ENCODE data around the gene NDUFB5.

GRCh38 chr3:179663093-179663492, 58.5 kb downstream of the NDUFB5 start:
- no peak for TF ChIP-seq POLR2A (IDR thresholded peaks at IDR 0.05; ENCODE audit: borderline replicate concordance, extremely low read depth, insufficient read depth, insufficient read length)
- no peak for TF ChIP-seq CTCF (IDR thresholded peaks at IDR 0.05 in 2 of 3, conservative IDR thresholded peaks at IDR 0.05 in 1 of 3; ENCODE audit: borderline replicate concordance in 1 of 3, insufficient read depth in 1 of 3, low read depth in 2 of 3, low read length in 2 of 3)
- no peak for TF ChIP-seq JUND (IDR thresholded peaks at IDR 0.05)
- no peak for TF ChIP-seq EZH2phosphoT487 (IDR thresholded peaks at IDR 0.05; ENCODE audit: borderline replicate concordance)
- TF ChIP-seq EGR1 (IDR thresholded peaks at IDR 0.05; ENCODE audit: low read depth): no peak
- TF ChIP-seq MAX (IDR thresholded peaks at IDR 0.05): no peak
- TF ChIP-seq ZNF274 (IDR thresholded peaks at IDR 0.05; ENCODE audit: low read depth, low read length): no peak
- TF ChIP-seq ZFX (IDR thresholded peaks at IDR 0.05): no peak
- TF ChIP-seq ATF3 (IDR thresholded peaks at IDR 0.05): no peak
- no peak for TF ChIP-seq POLR2AphosphoS5 (IDR thresholded peaks at IDR 0.05; ENCODE audit: low read depth, low read length)
- no peak for TF ChIP-seq EZH2 (IDR thresholded peaks at IDR 0.05)
